ENCODE data around the gene NMS.
"Not testable (repeated sequence)": the region's sequence is repeated elsewhere in the genome, so short reads cannot be mapped to it uniquely, and the experiment has no call there.

NMS gene

DNA sequence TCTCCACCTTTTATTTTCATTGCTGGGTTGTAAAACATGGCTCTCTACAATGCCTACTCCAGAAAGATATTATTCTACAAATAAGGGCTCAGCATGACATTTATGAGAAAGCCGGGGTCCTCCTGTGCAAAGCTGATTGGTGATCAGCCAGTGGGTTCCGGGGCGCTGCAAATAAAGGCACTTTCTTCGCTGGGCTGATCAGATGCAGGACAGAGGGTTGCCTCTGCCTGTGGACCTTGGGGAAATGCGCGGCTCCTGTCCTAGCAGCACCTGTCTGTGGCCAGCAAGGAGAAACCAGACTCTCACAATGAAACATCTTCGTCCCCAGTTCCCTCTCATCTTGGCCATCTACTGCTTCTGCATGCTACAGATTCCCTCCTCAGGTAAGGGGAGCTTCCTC, at the start of gene NMS:
Gene NMS, plus strand, starts transcription at position 301 of the 400 bp plus-strand sequence. Its CDS starts 7 bp downstream, at position 308.
- no peak for DNase-seq (ENCODE audit: low read depth)

- no peak for DNase-seq (ENCODE audit: low read depth)
Measured at GRCh38 chr2:100422320-100423055, 47.8 kb upstream of the NMS start.

GRCh38 chr2:100423631-100424030, 46.7 kb upstream of the NMS start:
- no peak for DNase-seq (ENCODE audit: low read depth)

GRCh38 chr2:100424277-100424875, 45.9 kb upstream of the NMS start:
- no peak for DNase-seq (ENCODE audit: low read depth)

DNA sequence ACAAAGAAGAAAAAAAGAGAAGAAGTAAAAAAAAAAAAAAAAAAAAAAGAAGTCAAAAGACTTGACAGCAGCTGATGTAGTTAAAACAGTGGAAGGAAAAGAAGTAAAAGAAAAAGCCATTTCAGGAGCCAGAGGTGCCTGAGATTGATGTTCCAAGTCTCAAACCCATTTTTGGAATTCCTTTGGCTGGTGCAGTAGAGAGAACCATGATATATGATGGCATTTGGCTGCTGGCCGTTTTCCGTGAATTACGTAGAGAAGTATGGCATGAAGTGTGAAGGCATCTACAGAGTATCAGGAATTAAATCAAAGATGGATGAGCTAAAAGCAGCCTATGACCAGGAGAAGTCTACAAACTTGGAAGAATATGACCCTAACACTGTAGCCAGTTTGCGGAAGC, 45.2 kb upstream of the NMS start:
- no peak for DNase-seq (ENCODE audit: low read depth)

DNA sequence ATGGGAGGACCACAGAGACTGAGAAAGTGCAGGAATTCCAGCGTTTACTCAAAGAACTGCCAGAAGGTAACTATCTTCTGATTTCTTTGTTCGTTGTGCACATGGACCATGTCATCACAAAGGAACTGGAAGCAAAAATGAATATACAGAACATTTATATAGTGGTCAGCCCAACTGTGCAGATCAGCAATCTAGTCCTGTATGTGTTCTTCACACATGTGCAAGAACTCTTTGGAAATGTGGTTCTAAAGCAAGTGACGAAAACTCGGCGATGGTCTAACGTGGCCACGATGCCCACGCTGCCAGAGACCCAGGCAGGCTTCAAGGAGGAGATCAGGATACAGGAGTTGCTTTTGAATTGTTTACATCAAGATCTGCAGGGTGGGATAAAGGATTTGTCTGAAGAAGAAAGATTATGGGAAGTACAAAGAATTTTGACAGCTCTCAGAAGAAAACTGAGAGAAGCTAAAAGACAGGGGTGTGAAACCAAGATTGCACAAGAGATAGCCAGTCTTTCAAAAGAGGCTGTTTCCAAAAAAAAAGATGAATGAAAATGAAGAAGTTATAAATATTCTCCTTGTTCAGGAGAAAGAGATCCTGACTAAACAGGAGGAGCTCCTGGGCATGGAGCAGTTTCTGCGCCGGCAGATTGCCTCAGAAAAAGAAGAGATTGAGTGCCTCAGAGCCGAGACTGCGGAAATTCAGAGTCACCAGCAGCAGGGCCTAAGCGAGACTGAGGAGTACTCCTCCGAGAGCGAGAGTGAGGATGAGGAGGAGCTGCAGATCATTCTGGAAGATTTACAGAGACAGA, 44.5 kb upstream of the NMS start:
- DNase-seq (ENCODE audit: low read depth): no peak

DNA sequence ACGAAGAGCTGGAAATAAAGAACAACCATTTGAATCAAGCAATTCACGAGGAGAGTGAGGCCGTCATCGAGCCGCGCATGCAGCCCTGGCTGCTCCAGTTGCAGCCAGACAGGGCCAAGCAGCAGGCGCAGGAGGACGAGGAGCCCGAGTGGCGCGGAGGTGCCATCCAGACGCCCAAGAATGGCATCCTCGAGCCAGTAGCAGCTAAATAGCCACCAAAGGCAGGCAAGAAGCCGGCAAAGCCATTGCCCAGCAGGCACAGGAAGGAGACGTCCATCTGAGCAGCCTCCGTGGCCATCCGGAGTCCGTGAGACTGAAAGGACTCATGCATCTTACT, 43.9 kb upstream of the NMS start:
- DNase-seq (ENCODE audit: low read depth): no peak

DNA sequence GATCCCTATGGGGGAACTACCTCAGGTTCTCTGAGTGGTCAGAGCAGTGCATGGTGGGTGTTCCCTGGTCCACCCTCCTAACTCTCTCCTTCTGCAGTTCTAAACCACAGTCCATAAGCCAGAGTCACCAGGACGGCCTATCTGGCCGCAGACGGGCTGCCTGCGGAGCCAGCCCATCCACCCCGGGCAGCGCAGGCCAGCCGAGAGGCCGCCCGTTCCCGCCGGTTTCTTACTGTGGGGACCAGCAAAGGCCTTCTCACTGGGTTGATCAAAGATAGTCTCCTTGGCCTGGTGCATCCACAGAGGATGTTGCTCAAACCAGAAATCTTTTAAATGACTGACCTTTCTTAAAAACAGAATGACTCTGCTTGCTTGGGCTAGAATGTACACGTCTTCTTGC, 43.2 kb upstream of the NMS start:
- no peak for DNase-seq (ENCODE audit: low read depth)

DNA sequence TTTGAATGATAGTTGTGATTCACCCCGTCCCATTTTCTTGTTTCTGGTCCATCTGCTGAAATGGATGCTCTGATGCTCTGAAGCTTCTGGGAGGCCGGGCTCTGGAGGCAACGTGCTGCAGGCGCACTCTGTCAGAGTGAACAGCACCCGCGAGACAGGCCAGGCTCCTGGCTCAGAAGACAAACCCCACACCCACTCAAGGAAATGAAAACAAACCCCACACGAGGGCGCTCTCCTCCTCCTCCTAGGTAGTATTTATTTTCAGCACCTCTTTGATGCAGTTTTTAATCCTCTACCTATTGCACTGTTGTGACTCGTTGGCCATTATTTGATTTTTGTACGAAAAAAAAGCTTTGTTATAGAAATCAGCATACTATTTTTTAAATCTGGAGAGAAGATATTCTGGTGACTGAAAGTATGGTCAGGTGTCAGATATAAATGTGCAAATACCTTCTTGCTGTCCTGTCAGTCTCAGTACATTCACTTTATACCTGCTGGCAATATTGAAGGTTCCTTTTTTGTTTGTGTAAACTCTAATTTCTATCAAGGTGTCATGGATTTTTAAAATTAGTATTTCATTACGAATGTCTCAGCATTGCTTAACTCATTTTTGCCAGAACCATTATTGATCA, 42.5 kb upstream of the NMS start:
- DNase-seq (ENCODE audit: low read depth): no peak

GRCh38 chr2:100429726-100430125, 40.6 kb upstream of the NMS start:
- no peak for DNase-seq (ENCODE audit: low read depth)

- DNase-seq (ENCODE audit: low read depth): no peak
Measured at GRCh38 chr2:100437751-100438150, 32.5 kb upstream of the NMS start.

GRCh38 chr2:100446696-100447095, 23.6 kb upstream of the NMS start:
- DNase-seq (ENCODE audit: low read depth): no peak

DNA sequence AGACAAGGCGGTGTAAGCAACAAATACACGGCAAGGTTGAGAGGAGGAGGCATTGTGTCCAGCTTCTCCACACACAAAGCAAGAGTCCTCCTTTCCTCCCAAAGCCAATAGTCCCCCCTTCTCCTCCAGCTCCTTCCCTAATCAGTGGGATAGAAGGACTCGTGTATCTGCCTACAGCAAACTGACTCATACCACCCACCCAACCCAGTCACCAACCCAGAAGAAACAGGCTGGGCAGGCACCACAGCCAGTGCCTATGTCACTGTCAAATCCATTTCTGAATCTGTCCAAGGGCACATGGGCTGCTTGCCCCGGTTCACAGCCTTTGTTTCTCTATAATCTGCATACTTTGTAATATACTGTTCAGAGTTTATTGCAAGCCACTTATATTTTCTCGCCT, 19.2 kb upstream of the NMS start:
- DNase-seq (ENCODE audit: low read depth): no peak

DNA sequence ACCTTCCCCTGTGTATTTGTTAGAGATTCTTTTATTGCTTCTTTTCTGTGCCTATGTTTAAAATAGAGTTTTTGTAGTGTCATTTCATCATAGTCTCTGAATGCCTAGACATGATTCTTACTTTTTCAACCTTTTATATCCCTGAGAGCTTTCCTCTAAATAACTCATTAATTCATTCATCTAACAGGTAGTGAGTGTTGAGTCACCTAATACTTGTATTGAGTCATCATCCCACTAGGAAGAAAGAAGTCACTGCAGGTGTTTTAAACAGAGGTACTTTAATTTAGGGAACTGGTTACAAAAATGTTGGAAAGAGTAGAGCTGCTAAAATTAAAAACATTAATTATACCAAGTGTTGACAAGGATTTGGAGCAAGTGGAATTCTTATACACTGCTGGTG, 18.5 kb upstream of the NMS start:
- no peak for DNase-seq (ENCODE audit: low read depth)

DNA sequence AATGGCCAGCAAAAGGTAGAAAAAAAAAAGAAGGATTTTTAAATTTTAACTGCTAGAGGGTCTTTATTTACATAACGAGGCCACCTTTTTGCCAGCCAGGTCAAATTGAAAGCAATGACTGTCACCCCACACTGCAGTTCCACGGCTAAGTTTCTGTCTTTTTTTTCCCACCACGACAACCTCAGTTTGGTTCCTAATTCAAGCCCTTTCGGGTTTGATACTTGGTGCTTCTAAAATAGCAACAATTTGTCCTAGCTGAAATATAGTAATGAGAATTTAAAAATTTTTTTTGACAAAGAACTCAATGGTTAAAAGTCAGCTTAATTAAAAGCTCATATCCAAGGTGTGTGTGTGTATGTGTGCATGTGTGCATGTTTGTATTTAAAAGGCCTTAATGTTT, 16.4 kb upstream of the NMS start:
- no peak for DNase-seq (ENCODE audit: low read depth)

- not testable (repeated sequence) for DNase-seq (ENCODE audit: low read depth)
Measured at GRCh38 chr2:100456357-100456756, 13.9 kb upstream of the NMS start.

DNA sequence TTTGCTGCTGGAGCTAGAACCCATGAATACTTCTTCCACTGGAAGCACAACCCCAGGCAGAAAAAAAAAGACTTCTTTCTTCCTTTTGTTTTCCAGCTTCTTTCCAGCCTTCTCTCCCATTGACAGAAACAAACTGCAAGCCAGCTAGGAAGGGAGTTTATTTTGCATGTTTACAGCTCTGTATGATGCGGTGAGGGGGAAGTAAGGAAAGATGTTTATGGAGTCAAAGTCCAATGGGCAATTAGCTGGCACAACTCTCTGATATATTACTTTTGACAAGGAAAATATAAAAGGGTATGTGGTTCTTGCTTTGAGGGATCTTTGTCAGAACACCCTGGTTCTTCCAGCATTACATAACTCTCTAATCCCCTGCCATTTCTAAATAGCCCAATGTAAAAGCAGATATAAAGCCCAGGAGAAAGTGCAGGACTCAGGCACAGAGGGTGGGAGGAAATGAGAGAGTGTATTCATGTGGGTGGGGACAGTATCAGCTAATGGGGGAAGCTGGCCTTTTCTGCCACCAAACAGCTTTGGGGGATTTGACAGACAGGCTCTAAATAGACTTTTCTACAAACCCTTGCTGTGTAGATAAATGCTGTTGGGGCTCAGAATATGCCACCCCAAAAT, 9.3 kb upstream of the NMS start:
- no peak for DNase-seq (ENCODE audit: low read depth)

DNA sequence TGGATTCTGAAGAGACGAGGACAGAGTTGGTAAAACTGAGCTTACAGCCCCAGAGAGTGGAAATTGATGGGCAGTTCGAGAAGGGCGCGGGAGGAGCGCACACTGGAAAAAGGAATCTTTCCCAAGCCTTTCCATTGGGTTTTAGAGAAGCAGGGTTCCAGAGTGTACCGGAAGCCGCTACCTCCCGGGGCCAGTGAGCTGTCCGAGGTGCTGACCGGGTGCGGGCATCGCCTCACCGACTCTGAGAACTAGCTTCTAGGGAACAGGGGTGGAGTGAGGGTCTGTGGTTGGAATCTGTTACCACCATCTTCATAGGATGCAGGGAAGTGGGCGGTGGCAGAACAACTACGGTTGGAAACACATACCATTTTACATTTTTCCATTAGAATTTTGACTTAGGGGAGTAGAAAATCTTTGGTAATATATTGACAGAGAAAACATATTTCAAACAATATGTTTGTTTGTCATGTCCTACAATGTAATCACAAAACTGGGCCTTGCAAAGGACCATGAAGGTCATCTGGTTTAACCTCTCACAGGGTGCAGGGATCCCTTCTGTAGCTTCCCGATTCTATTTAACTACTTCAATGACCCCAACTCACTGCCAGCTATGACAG, 724 bp downstream of the NMS start:
- DNase-seq (ENCODE audit: low read depth): no peak

- no peak for DNase-seq (ENCODE audit: low read depth)
Measured at GRCh38 chr2:100476606-100477005, 6.3 kb downstream of the NMS start.

DNA sequence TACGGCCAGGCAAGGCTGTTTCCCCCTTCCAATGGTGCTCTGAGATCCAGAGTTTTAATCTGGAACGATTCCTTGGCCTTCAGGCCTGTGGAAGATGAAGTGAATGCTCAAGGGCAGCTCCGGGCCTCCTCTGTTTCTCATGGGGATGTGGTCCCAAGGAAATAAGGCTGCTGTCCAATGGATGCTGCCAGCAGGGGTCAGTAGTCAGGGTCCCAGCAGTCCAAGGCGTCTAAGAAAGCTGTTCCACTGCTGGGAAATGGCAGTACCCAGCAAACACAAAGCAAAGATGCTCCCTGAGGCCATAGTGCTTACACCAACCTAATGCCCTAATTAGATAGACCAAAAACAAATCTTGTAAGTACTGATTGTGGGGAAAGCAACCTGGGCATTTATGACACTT, 12.5 kb downstream of the NMS start:
- no peak for DNase-seq (ENCODE audit: low read depth)

DNA sequence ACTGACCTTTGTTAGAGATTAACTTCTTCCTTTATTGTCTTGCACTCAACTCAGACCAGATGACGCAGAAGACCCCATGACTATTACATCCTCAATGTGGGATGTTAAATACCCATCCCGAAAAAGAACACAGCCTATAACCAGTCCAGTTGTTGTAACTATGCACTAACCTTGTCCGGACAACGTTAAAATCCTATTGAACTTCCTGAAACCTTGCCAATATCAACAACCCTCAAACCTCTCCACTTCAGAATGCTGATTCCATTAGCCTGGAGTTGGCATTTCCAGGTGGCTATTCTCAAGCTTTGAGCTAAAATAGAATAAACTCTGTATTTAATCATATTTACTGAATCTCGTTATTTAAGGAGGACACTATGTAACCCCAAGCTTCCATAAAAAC, 13.6 kb downstream of the NMS start:
- no peak for DNase-seq (ENCODE audit: low read depth)

GRCh38 chr2:100484390-100484789, 14.1 kb downstream of the NMS start:
- no peak for DNase-seq (ENCODE audit: low read depth)
